Heart left ventricle (tissue), 13 donors: ENCODE results near the gene HBQ1.

Experiments used
- POLR2A ChIP-seq, 2 donors: fragments of 450-650 bp; IDR thresholded peaks; one replicate each; pipeline ENCODE4 v1.6.1; 2017; ENCODE audit warnings: antibody characterized with exemption in 2 of 2, mild to moderate bottlenecking in 2 of 2, moderate library complexity in 2 of 2
- TF ChIP-seq, protein P1 (sequence below), 12 donors: fragments of 200-600 bp; sonication (generic) in 4 of 12; IDR thresholded peaks; one replicate each; pipeline versions ENCODE4 v1.5.0 to v1.8.0; 2018 to 2022; ENCODE audit warnings: antibody characterized with exemption in 12 of 12, mild to moderate bottlenecking in 5 of 12
- donor health status: ischemic (EF 13 %, LVEDD 7.1; RV severe dilation, severe dysfunction).
- donor health status: DM: no; HTN: yes; CAD: no.
- donor health status: DM: no; HTN: no; CAD: no.
- donor health status: ischemic (EF 25% LVEDD 6.9; RV normal size, moderate dysfunction).
- donor health status: ischemic (EF 25% LVEDD 5.7; RV mildly dilated, moderate dysfunction).
- donor health status: ischemic (EF 35%, LVEDD 5.7; RV mildly dilated, moderate dysfunction).
- donor health status: nonischemic (EF 11% LVEDD 7.7; RV severe dilation, severe dysfunction).
- donor health status: DM: yes; HTN: yes; CAD: no.
- donor health status: PGD.
- donor health status: ischemic (EF 29% LVEDD 5.4; RV normal size, mild dysfunction).
- donor health status: nonischemic (EF 23%, LVEDD 6.1; RV moderate dilation, normal function).

DNA sequence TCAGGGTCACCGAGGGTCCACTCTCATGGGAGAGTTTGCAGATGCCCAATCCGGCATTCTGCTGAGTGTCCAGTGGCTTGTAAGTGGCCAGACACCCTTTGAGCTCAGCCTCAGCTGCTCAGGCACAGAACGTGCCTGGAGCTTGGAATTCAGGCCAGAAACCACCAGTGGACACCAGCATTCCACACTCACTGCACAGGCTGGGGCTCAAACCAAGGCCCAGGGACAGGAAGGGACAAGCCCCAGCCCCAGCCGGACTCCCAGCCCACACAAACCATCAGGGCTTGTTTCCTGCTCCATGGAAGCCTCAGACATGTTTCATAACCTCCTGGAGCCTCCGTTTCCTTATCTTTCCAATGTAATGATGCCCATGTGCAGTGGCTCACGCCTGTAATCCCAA, 36.8 kb upstream of the HBQ1 start:
- TF ChIP-seq, protein P1, sequence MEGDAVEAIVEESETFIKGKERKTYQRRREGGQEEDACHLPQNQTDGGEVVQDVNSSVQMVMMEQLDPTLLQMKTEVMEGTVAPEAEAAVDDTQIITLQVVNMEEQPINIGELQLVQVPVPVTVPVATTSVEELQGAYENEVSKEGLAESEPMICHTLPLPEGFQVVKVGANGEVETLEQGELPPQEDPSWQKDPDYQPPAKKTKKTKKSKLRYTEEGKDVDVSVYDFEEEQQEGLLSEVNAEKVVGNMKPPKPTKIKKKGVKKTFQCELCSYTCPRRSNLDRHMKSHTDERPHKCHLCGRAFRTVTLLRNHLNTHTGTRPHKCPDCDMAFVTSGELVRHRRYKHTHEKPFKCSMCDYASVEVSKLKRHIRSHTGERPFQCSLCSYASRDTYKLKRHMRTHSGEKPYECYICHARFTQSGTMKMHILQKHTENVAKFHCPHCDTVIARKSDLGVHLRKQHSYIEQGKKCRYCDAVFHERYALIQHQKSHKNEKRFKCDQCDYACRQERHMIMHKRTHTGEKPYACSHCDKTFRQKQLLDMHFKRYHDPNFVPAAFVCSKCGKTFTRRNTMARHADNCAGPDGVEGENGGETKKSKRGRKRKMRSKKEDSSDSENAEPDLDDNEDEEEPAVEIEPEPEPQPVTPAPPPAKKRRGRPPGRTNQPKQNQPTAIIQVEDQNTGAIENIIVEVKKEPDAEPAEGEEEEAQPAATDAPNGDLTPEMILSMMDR (IDR thresholded peaks at IDR 0.05): no peak
- no peak for TF ChIP-seq POLR2A (IDR thresholded peaks at IDR 0.05)
